NCI-H69 (cell line): ENCODE results near the gene GNA15.
"Not testable (repeated sequence)": the region's sequence is repeated elsewhere in the genome, so short reads cannot be mapped to it uniquely, and the experiment has no call there.

ENCODE experiments used
- DNase-seq: peaks from one replicate; lab custom pipeline; 2025; lab: John Stamatoyannopoulos, UW

GNA15 gene

GRCh38 chr19:3190921-3191805 is 55.3 kb downstream of the GNA15 start:
- DNase-seq = no peak

- DNase-seq = not testable (repeated sequence)
Observed at GRCh38 chr19:3191806-3192104, 55.9 kb downstream of the GNA15 start.

GRCh38 chr19:3192228-3192635 is 56.4 kb downstream of the GNA15 start:
- no peak for DNase-seq

GRCh38 chr19:3192684-3193083 is 56.9 kb downstream of the GNA15 start:
- DNase-seq = no peak

GRCh38 chr19:3193256-3194105 is 57.6 kb downstream of the GNA15 start:
- DNase-seq = no peak

- no peak for DNase-seq
Observed at GRCh38 chr19:3194106-3195087, 58.6 kb downstream of the GNA15 start.

- peak; percentile 73 for DNase-seq
Observed at GRCh38 chr19:3196064-3196932, 60.5 kb downstream of the GNA15 start.

GRCh38 chr19:3196933-3197205 is 61.0 kb downstream of the GNA15 start:
- no peak for DNase-seq

GRCh38 chr19:3198901-3199700 is 63.3 kb downstream of the GNA15 start:
- no peak for DNase-seq

- no peak for DNase-seq
Observed at GRCh38 chr19:3201072-3201700, 65.4 kb downstream of the GNA15 start.

GRCh38 chr19:3201911-3202310 is 66.1 kb downstream of the GNA15 start:
- no peak for DNase-seq

GRCh38 chr19:3202346-3202745 is 66.5 kb downstream of the GNA15 start:
- DNase-seq = no peak

- DNase-seq = not testable (repeated sequence)
Observed at GRCh38 chr19:3202895-3203294, 67.1 kb downstream of the GNA15 start.

GRCh38 chr19:3203805-3204645 is 68.2 kb downstream of the GNA15 start:
- DNase-seq = no peak

- no peak for DNase-seq
Observed at GRCh38 chr19:3204646-3205275, 68.9 kb downstream of the GNA15 start.

GRCh38 chr19:3206216-3206953 is 70.6 kb downstream of the GNA15 start:
- no peak for DNase-seq

GRCh38 chr19:3207461-3208242 is 71.8 kb downstream of the GNA15 start:
- DNase-seq = peak; percentile 16
